HG03342 (cell line): ENCODE data around the gene HDAC1.

Experiments
- ATAC-seq: cut with Tn5 transposase; IDR thresholded peaks from one replicate; pipeline ENCODE4 v1.9.1; 2021; ENCODE audit warnings: mild to moderate bottlenecking, moderate library complexity; ENCODE audit not compliant: unreplicated experiment

The HDAC1 gene

DNA sequence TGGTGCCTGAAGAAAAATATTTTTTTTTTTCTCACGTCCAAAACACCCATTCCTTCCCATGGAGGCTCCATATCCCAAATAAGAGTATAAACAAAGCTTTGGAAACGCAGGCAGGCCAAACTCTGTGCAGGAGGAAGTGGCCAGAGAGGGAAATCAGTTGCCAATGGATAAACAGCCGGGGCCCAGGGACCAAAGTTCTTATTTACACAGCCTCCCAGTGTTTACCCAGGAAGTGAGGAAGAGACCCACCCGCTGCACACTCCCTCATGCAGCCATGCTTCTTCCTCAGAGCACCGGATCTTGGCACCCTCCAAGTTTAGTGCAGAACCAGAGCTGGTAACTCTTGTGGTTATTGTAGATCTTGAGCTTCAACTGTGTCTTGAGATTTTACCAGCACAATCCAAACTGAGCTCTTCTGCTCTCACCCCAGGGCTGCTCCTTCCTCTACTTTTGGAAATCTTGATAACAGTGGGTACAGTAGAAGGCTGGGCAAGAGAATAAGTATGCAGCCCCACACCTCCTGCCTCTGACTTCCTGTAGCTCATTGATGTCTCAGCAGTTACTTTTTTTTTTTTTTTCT is 29.9 kb downstream of the HDAC1 start:
- ATAC-seq = no peak

DNA sequence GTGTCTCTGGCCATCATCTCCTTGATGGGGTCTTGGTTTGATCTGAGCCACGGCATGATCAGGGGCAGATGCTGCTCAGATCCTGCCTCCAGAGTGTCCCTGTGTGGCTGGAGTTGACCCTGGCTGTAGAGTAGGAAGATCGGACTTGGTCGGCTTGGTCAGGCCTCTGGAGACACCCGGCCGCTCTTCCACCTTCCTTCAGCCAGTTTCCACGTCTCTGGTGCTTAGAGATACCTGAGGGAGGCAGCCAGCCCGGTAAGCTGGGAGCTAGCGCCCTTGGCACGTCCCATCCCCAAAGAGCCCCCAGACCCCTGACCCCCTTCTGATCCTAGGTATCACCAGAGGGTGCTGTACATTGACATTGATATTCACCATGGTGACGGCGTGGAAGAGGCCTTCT is 35.3 kb downstream of the HDAC1 start:
- no peak for ATAC-seq

DNA sequence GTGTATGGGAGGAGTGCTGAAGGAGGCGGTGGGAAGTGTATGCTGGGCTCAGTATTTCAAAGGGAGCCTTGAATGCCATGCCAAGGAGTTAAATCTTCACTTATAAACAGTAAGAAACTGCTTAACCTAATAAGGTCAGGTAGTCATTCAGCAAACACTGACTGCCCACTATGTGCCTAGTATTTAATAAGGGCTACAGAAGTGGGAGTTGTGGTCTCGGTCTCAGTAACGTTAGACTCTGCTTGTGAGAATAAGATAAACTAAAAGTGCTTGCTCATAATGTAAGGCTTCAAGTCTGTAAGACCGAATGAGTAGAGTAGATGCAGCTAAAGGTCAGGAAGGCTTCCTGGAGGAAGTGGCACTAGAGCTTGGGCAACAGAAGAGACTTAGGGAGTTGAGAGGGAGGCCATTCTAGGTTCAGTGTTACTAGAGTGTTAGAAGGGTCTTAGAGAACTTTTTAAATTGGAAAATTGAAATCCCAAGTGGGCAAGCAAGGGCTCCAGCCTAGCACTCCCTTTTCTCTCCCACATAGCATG is 38.1 kb downstream of the HDAC1 start:
- ATAC-seq = no peak

DNA sequence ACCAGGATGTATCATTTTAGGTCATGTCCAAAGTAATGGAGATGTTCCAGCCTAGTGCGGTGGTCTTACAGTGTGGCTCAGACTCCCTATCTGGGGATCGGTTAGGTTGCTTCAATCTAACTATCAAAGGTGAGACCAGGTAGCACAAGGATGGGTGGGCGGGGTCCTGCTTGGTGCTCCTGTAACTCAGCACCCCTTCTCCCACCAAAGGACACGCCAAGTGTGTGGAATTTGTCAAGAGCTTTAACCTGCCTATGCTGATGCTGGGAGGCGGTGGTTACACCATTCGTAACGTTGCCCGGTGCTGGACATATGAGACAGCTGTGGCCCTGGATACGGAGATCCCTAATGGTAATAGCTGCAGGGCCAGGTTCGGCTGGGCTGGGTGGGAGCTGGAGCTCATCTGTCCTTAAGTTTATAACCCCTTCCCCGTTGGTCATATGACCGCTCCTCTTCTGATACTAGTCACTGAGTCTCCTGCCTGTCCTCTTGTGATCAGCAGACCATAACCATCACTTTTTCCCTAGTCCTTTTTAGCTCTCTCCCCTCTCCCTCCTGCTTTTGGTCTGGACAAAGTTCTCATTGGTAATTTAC is 38.8 kb downstream of the HDAC1 start:
- ATAC-seq = no peak

DNA sequence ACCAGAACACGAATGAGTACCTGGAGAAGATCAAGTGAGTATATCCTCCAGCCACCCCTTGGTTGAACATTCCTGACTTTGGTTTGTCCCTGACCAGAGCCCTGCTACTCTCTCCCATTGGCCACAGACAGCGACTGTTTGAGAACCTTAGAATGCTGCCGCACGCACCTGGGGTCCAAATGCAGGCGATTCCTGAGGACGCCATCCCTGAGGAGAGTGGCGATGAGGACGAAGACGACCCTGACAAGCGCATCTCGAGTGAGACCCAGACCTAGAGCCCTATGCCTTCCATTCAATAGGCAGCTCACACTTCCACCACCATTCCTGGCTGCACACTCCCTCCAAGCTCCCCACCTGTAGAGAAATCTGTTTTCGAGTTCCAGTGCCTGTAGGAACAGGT is 39.7 kb downstream of the HDAC1 start:
- no peak for ATAC-seq

DNA sequence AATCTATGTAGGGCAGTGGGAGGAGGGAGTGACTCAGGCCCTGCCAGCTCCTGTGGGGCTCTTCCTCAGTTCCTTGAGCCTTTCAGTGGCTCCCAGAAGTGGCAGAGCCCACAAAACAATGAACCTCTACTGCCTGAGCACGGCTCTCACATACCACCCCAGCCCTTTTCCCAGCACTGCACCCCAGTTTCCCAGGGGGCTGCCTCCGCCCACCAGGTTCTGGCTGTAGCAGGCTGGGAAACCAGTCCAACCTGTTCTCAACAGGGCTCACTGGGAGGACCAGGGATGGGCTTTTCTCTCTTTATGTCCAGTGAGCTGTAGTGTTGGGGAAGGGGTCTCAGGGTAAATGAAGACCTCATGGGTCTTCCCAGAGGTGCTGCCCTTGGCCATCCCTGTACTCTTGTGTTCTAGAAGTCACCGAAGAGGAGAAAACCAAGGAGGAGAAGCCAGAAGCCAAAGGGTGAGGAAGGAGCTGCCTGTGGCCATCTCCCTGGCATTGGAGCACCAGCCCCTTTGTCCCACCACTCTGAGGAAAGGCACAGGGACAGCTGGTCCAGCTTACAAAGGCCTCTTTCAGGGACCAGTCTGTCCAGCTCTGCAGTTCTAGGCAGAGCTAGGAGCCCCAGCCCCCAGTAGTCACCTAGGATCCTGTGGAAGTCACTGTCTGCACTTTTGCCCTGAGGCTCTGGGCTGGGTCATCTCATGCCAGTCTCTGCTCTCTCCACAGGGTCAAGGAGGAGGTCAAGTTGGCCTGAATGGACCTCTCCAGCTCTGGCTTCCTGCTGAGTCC is 40.6 kb downstream of the HDAC1 start:
- ATAC-seq = no peak

DNA sequence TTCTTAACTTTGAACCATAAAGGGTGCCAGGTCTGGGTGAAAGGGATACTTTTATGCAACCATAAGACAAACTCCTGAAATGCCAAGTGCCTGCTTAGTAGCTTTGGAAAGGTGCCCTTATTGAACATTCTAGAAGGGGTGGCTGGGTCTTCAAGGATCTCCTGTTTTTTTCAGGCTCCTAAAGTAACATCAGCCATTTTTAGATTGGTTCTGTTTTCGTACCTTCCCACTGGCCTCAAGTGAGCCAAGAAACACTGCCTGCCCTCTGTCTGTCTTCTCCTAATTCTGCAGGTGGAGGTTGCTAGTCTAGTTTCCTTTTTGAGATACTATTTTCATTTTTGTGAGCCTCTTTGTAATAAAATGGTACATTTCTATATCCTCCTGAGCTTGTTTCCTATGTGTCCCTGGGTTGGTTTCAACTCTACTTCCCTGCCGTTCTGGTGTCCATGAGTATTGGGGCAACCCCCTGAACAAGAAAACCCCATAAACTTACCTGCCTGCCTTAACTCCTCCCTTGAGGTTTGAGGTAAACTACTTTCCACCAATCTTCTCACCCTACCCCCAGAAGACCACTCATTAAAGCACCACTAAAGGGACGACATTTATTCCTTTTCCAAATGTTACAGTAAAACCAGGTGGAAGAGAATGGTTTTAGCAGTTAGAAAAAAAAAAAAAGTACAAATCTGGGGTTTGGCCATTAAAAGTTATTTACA is 41.5 kb downstream of the HDAC1 start:
- ATAC-seq = no peak

DNA sequence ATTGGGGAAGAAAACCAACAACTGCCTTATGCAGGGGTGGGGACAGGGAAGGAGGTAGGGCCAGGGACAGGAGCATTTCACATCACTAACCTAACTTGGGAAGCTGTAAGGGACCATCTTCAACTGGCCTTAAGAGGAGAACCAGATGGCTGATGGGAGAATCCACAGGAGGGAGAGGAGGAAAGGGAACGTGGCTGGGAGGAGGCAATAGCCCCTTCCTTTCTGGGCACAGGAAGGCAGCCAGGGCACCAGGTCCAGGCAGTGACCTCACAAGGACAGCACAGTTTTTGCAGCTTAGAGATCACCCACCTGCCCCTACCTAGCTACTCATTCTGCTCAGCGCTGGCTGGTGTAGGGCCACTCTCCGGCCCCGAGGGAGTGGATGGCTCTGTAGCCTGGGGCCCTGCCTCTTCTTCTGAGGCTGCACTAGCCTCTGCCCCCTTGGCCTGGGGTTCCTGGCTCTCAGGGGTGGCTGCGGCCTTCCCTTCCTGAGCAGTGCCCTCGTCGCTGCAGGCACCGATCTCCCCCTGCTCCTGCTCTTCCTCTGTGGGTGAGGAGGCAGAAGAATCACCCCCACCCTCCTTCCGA is 42.5 kb downstream of the HDAC1 start:
- no peak for ATAC-seq

DNA sequence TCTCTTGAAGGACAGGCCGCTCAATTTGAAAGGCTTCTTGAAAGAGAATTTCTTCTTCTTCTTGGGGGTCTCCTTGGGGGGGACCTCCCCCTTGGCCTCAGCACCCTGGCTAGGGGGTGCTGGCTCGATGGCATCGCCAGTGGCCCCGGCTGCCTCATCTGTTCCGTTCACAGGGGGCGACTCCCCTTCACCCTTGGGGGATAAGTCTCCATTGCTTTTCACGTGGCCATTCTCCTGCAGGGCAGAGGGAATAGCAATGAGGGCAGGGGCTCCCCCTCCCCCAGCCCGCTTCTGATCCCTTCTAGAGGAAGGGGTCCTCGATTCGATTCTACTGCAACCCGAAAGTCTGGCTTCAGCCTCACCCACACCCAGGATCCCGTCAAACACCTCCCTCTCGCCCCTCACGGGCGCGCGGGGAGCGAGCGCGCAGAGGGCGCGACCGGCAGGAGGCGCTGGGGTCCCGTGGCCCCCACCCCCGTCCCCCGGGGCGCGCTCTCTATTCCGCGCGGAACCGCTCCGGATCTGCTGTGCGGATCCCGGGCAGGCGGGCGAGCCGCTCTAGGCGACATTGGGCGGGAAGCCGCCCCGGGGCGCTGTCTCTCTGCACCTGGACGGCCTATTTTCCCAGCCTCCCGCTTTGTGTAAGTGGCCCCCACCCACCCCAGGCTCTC is 43.1 kb downstream of the HDAC1 start:
- no peak for ATAC-seq

DNA sequence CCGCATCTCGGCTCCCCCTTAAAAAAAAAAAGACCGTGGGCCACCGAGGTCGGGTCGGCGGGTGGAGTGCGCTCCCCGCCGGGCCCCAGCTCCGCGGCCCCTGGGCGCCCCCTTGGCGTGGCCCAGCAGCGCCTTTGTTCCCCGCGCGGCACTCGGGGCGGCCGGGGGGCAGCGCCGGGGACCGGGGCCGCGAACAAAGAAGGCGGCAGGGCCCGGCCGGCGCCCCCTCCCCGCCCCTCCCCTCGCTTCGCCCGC is 43.6 kb downstream of the HDAC1 start:
- no peak for ATAC-seq

DNA sequence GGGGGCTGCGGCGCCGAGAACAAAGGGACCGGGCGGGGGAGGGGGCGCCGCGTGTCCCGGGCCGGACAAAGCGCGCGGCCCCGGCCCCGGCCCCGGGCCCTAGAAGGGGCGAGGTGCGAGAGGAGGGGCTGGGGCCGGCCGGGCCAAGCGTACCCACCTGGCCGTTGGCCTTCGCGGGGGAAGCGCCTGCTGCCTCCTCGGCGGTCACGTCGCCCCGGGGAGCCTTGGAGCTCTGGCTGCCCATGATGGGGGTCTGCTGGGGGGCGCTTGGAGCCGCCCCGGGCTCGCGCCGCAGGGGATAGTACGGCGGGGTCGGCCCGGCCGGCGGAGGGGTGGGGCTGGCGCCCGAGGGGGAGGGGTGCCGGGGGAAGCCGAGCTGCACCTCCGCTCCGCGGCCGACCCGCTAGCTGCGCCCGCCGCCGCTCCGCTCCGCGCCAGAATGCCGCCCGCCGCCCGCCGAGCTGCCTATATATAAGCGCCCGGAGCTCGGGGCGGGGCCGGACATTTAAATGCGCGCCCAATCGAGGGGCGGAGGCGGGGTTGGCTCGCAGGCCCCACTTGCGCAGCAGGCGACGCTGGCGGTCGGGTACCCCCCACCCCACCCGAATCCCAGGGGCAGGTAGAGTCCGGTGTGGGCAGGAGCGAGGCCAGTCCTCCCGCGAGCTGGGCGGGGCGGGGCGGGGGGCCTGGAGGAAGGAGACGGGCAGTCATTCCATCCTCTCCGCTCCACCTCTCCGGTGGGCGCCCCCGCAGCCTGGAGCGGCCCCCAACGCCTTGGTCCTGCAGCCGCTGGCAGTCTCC is 44.1 kb downstream of the HDAC1 start, which contains the start of gene MARCKSL1:
TSS of gene MARCKSL1 (minus strand) at position 444 of the 801 bp plus-strand sequence. CDS start at position 244, 200 bp downstream.
- peak; percentile 40 for ATAC-seq

DNA sequence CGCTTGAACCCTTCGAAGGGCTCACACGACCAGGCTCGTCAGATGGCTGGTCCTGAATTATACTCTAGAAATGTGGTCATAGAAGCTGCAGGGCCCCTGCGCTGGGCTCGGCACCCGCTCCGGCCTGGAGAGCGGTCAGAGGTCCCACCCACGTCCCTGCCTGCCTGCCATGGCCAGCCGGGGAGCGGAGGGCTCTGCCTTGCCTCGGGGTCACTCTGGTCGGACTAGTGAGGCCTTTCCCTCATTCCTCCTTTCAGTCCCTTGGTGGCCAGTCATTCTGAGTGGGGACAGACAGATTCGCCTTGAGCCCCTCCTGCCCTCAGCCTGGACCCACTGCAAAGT is 44.7 kb downstream of the HDAC1 start:
- no peak for ATAC-seq

DNA sequence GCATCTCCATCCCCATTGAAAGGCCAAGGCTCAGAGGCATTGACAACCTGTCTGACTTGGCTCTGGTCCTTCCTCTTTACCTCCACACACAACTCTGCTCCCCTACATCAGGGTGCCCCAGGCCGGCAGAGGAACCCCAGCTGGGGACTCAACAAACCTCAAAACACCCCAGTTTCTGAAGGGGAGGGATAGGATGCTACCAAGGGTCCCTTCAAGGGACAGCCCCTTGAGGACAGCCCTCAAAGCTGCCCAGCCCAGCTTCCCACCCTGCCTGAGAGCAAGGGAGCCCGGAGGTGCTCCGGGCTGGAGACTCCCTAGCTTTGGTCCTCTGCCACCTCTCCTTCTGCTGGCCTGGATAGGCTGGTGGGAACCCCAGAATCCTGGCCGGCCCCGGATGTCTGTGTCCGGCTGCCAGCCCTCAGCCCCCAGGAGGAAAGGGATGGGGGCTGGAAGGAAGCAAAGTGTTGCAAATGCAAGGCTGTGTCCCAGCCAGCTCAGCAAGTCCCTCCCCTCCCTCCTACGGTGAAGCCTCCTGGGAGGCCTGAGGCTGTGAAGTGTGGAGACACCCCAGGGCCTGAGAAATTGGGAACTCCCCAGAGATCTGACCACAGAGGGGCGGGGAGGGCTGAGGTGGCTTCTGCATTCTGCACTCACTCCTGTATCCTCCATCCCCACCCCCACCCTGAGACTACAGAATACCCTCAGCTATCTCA is 45.2 kb downstream of the HDAC1 start:
- no peak for ATAC-seq

DNA sequence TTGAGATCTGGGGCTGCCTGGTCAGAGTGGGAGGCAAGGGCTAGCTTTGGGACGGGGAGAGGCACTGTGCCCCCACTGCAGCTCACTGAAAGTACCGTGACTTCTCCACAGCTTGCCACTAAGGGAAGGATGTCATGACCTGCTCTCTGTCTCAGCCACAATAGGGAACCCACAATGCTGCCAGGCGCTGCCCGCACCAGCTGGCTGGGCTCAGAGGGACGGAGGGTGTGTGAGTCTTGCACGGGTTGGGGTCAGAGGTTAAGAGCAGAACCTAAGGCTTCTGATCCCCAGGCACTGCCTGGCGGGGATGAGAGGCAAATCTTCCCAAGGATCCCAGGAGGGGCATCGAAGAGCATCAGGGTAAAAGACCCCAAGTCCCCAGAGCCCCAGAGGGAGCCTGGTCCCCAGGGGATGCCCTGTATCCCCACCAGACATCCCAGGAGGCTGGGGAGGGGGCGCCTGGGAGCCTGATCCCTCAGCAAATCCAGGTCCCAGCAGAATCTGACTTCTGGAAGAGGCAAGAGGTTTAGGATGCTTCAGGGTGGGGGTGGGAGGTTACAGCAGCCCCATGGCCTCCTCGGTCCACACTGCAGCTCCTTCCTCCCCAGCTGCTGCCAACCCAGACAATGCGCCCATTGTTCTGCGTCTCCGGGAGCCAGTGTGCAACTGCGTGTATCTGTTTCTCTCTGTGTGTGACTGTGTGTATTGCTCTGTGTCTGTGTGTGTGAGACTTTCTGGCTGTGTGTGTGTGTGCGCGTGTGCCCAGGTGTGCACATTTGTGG is 46.2 kb downstream of the HDAC1 start:
- ATAC-seq = no peak

DNA sequence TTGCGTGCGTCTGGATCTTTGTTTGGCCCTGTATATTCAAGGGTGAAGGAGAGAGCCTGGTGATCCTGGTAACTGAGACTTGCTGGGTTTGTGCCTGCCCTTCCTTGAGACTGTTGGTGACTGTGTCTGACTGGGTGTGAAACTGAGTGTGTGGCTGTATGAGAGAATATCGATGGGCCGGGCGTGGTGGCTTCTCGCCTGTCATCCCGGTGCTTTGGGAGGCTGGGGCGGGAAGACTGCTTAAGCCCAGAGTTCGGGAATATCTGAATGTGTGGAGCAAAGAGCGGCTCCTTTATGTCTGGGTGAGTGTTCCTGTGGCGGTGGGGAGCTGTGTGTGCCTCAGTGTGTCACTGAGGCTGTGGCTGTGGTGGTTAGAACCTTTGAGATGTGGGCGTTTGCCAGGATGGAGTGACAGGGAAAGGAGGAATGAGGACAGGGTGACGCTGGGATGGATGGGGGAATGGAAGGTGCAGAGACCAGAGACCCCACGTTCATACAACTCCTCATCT is 46.8 kb downstream of the HDAC1 start:
- no peak for ATAC-seq

DNA sequence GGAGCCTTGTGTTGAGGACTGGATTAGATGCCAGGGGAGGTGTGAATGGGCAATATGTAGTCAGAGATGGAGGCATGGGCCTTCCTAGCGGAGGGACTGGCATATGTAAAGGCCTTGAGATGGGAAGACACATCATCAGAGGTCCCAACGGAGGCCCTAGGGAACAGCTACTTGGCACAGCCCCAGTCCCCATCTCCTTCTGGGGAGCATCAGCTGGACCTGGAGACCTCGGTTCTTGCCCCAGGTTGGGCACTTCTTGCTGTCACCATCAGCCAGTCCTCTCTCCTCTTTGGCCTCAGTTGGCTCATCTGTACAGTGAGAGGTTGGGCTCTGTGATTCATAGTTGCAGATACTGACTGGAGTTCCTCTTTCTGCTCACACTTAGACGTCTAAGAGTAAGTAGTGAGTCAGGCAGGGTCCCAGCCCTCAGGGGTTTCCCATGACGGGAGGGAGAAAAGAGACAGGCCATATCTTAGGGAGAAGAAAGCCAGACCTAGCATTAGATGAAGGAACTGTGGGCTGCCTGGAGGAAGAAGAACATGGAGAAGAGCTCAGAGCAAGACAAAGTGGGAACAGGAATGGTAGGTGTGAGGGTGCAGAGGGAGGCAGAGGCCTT is 47.6 kb downstream of the HDAC1 start:
- ATAC-seq = no peak

DNA sequence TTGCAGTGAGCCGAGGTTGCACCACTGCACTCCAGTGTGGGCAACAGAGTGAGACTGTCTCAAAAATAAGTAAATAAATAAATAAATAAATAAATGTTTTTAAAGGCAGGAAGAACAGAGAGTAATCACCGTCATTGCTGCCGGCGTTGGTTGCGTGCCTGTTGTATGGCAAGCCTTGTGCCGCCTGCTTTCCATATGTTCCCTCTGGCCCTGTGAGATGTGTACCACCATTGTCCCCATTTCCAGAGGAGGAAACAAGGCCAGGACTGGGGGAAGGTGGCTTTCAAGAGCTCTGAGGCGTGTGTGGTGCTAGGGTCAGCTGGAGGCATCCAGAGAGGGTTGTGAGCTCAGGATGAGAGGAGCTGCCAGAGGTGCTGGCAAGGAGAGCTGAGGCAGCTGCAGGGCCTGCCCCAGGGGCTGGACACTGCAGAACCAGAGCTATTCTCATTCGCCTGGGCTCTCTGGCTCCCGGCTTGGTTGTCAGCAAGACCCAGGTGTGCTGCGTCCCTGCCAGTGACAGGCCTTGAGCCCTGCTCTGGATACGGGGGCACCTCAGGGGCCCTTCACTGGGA is 49.4 kb downstream of the HDAC1 start:
- ATAC-seq = no peak

DNA sequence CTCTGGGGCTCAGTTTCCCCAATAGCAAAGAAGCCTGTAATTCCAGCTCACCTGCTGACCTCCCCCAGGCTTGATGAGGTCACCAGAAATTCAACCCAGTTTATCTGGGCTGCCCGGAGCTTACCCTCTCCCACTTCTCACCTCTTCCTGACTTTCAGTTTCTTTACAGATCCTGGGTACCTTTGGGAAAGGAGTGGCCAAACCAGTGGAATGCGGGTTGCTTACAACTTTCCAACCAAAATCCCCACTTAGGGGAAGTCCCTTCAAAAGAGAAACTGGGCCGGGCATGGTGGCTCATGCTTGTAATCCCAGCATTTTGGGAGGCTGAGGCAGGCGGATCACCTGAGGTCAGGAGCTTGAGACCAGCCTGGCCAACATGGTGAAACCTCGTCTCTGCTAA is 50.1 kb downstream of the HDAC1 start:
- no peak for ATAC-seq
